ENCODE results near the gene KIF26B. TPM values are rescaled to one million over a fixed set of nuclear protein-coding genes. Genes with fewer than 3 reads are reported as not detected.

Gene KIF26B
- total and polyA plus RNA-seq, 2 experiments from 2014 or later = 0.03 to 0.76 TPM

DNA sequence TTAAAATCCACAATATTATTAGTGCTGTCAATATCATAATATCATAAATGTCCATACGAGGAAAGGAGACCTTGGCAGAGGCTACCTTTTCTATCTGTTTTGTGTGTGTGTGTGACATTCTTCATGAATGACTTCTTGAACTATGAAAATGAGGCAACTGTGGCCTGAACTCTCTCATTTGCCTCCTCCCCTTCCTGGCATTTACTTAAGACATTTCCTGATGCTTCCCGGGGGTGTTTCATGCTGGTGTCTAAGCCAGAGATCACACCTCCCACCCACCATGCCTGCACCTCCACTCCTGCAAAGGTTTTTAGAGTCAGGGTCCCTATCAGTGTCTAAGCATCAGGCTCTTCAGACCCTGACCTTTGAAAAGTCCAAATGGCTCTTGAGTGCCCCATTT lies 420.9 kb downstream of the KIF26B start (continued):
- TF ChIP-seq, protein P1, sequence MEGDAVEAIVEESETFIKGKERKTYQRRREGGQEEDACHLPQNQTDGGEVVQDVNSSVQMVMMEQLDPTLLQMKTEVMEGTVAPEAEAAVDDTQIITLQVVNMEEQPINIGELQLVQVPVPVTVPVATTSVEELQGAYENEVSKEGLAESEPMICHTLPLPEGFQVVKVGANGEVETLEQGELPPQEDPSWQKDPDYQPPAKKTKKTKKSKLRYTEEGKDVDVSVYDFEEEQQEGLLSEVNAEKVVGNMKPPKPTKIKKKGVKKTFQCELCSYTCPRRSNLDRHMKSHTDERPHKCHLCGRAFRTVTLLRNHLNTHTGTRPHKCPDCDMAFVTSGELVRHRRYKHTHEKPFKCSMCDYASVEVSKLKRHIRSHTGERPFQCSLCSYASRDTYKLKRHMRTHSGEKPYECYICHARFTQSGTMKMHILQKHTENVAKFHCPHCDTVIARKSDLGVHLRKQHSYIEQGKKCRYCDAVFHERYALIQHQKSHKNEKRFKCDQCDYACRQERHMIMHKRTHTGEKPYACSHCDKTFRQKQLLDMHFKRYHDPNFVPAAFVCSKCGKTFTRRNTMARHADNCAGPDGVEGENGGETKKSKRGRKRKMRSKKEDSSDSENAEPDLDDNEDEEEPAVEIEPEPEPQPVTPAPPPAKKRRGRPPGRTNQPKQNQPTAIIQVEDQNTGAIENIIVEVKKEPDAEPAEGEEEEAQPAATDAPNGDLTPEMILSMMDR (conservative IDR thresholded peaks at IDR 0.05; ENCODE audit: low read depth in 2 of 2) = no peak
- TF ChIP-seq, protein P2, sequence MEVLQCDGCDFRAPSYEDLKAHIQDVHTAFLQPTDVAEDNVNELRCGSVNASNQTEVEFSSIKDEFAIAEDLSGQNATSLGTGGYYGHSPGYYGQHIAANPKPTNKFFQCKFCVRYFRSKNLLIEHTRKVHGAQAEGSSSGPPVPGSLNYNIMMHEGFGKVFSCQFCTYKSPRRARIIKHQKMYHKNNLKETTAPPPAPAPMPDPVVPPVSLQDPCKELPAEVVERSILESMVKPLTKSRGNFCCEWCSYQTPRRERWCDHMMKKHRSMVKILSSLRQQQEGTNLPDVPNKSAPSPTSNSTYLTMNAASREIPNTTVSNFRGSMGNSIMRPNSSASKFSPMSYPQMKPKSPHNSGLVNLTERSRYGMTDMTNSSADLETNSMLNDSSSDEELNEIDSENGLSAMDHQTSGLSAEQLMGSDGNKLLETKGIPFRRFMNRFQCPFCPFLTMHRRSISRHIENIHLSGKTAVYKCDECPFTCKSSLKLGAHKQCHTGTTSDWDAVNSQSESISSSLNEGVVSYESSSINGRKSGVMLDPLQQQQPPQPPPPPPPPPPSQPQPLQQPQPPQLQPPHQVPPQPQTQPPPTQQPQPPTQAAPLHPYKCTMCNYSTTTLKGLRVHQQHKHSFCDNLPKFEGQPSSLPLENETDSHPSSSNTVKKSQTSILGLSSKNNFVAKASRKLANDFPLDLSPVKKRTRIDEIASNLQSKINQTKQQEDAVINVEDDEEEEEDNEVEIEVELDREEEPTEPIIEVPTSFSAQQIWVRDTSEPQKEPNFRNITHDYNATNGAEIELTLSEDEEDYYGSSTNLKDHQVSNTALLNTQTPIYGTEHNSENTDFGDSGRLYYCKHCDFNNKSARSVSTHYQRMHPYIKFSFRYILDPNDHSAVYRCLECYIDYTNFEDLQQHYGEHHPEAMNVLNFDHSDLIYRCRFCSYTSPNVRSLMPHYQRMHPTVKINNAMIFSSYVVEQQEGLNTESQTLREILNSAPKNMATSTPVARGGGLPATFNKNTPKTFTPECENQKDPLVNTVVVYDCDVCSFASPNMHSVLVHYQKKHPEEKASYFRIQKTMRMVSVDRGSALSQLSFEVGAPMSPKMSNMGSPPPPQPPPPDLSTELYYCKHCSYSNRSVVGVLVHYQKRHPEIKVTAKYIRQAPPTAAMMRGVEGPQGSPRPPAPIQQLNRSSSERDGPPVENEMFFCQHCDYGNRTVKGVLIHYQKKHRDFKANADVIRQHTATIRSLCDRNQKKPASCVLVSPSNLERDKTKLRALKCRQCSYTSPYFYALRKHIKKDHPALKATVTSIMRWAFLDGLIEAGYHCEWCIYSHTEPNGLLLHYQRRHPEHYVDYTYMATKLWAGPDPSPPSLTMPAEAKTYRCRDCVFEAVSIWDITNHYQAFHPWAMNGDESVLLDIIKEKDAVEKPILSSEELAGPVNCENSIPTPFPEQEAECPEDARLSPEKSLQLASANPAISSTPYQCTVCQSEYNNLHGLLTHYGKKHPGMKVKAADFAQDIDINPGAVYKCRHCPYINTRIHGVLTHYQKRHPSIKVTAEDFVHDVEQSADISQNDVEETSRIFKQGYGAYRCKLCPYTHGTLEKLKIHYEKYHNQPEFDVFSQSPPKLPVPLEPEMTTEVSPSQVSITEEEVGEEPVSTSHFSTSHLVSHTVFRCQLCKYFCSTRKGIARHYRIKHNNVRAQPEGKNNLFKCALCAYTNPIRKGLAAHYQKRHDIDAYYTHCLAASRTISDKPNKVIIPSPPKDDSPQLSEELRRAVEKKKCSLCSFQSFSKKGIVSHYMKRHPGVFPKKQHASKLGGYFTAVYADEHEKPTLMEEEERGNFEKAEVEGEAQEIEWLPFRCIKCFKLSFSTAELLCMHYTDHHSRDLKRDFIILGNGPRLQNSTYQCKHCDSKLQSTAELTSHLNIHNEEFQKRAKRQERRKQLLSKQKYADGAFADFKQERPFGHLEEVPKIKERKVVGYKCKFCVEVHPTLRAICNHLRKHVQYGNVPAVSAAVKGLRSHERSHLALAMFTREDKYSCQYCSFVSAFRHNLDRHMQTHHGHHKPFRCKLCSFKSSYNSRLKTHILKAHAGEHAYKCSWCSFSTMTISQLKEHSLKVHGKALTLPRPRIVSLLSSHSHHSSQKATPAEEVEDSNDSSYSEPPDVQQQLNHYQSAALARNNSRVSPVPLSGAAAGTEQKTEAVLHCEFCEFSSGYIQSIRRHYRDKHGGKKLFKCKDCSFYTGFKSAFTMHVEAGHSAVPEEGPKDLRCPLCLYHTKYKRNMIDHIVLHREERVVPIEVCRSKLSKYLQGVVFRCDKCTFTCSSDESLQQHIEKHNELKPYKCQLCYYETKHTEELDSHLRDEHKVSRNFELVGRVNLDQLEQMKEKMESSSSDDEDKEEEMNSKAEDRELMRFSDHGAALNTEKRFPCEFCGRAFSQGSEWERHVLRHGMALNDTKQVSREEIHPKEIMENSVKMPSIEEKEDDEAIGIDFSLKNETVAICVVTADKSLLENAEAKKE (CRISPR knock-in tag; IDR thresholded peaks at IDR 0.05) = no peak
- TF ChIP-seq POLR2AphosphoS5 (IDR thresholded peaks at IDR 0.05; ENCODE audit: low read depth) = no peak

DNA sequence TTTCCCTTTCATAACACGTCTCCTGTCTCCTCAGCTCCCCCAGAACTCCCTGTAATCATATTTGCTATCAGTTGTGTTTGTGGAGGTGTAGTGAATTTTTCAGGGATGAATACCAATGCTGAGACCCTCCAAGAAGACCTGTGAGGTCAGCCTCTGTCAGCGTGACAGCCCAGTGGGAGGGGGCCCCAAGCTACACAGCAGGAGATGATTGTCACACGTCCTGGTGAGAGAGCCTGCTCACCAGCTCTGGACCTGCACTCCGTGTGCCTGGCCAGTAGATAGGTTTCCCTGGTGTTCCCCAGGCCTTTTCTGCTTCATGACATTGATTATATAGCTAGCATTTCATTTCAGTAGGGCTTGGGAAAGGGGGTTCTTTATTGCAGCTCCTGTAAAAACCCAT lies 421.5 kb downstream of the KIF26B start:
- Mint-ChIP-seq H3K4me1 (no peaks in the 10 kb centered on the region), H3K27me3 (ENCODE audit: insufficient read depth, low read depth, poor library complexity) (peaks cover 4% of the 10 kb centered on the region), H3K36me3 (ENCODE audit: low read depth) (no peaks in the 10 kb centered on the region), H3K9me3 (no peaks in the 10 kb centered on the region), H3K4me3 (no peak overlapping the region), H3K27ac (no peak overlapping the region)
- Histone ChIP-seq H3K27ac (ENCODE audit: low read depth) (no peak overlapping the region), H3K4me2 (no peak overlapping the region), H2AFZ (no peak overlapping the region), H3K79me2 (replicated peaks; ENCODE audit: insufficient read depth) (no peaks in the 10 kb centered on the region), H3K36me3 (ENCODE audit: insufficient read depth) (no peaks in the 10 kb centered on the region), H3K4me3 (no peak overlapping the region), H3K4me1 (ENCODE audit: insufficient read depth) (no peaks in the 10 kb centered on the region), H3F3A (replicated peaks; ENCODE audit: low read depth) (no peaks in the 10 kb centered on the region), H4K20me1 (replicated peaks; ENCODE audit: insufficient read depth) (no peaks in the 10 kb centered on the region), H3K27me3 (ENCODE audit: insufficient read depth) (no peaks in the 10 kb centered on the region), H3K9me2 (ENCODE audit: insufficient read depth) (no peaks in the 10 kb centered on the region)
- no peak for ATAC-seq
- no peak for DNase-seq (ENCODE audit: low spot score)
- TF ChIP-seq, protein P1 (conservative IDR thresholded peaks at IDR 0.05; ENCODE audit: low read depth in 2 of 2) = no peak
- TF ChIP-seq EZH2 (IDR thresholded peaks at IDR 0.05; ENCODE audit: low read depth, unreplicated experiment) = no peak
- TF ChIP-seq, protein P2 (CRISPR knock-in tag; IDR thresholded peaks at IDR 0.05) = no peak
- no peak for TF ChIP-seq STAT1 (IDR thresholded peaks at IDR 0.05; ENCODE audit: unreplicated experiment)
